ENCODE results near the gene VRK2. TPM values are rescaled to one million over a fixed set of nuclear protein-coding genes. Genes with fewer than 3 reads are reported as not detected.
A peak's percentile ranks its signal among the peaks of the same experiment; 100 is the strongest.

Gene VRK2
- total and polyA plus RNA-seq, 2 experiments from 2014 or later: 19.0 to 22.5 TPM

DNA sequence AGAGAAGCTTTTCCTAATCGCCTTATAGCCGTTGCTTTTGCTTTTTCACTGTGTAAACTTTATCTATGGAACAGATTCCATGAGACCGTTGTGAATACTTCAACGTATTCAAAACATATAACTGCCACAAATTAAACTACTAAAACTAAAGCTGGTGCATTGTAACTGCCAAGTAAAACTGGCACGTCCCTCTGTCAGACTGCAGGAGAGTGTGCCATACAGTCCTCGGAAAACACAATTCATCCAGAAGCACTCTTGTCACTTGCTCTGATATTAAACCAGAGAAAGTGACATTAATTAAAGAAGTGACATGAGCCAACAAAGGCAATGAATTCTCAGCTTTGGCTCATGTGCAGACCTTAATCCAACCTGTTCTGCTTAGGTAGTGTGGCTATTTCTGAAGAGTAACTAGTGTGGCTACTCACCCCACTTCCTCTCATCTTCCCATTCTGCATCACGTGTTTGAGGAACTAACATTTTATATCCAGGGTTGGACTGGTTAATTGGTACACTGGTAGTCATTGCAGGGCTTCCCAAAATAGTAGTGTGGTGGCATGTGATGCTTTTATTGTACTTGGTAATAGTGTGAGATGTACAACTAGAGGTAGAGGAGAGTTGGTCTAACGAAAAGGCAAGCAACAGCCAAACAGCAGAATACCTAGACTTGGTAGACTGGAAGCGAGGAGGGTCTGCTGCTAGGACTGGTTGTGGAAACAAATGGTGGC, 9.7 kb downstream of the VRK2 start (continued):
- TF ChIP-seq, protein P1, sequence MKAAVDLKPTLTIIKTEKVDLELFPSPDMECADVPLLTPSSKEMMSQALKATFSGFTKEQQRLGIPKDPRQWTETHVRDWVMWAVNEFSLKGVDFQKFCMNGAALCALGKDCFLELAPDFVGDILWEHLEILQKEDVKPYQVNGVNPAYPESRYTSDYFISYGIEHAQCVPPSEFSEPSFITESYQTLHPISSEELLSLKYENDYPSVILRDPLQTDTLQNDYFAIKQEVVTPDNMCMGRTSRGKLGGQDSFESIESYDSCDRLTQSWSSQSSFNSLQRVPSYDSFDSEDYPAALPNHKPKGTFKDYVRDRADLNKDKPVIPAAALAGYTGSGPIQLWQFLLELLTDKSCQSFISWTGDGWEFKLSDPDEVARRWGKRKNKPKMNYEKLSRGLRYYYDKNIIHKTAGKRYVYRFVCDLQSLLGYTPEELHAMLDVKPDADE (IDR thresholded peaks at IDR 0.05): no peak
- no peak for TF ChIP-seq EZH2 (IDR thresholded peaks at IDR 0.05; ENCODE audit: low read depth, unreplicated experiment)
- TF ChIP-seq, protein P2, sequence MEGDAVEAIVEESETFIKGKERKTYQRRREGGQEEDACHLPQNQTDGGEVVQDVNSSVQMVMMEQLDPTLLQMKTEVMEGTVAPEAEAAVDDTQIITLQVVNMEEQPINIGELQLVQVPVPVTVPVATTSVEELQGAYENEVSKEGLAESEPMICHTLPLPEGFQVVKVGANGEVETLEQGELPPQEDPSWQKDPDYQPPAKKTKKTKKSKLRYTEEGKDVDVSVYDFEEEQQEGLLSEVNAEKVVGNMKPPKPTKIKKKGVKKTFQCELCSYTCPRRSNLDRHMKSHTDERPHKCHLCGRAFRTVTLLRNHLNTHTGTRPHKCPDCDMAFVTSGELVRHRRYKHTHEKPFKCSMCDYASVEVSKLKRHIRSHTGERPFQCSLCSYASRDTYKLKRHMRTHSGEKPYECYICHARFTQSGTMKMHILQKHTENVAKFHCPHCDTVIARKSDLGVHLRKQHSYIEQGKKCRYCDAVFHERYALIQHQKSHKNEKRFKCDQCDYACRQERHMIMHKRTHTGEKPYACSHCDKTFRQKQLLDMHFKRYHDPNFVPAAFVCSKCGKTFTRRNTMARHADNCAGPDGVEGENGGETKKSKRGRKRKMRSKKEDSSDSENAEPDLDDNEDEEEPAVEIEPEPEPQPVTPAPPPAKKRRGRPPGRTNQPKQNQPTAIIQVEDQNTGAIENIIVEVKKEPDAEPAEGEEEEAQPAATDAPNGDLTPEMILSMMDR (conservative IDR thresholded peaks at IDR 0.05; ENCODE audit: low read depth in 2 of 2): no peak
- TF ChIP-seq JUNB (IDR thresholded peaks at IDR 0.05; ENCODE audit: unreplicated experiment): no peak
- no peak for TF ChIP-seq EZH2phosphoT487 (IDR thresholded peaks at IDR 0.05; ENCODE audit: unreplicated experiment)
- no peak for TF ChIP-seq ZNF114 (CRISPR knock-in tag; IDR thresholded peaks at IDR 0.05)
- TF ChIP-seq CREB1 (CRISPR knock-in tag; IDR thresholded peaks at IDR 0.05; ENCODE audit: low read depth): no peak
- TF ChIP-seq, protein P3, sequence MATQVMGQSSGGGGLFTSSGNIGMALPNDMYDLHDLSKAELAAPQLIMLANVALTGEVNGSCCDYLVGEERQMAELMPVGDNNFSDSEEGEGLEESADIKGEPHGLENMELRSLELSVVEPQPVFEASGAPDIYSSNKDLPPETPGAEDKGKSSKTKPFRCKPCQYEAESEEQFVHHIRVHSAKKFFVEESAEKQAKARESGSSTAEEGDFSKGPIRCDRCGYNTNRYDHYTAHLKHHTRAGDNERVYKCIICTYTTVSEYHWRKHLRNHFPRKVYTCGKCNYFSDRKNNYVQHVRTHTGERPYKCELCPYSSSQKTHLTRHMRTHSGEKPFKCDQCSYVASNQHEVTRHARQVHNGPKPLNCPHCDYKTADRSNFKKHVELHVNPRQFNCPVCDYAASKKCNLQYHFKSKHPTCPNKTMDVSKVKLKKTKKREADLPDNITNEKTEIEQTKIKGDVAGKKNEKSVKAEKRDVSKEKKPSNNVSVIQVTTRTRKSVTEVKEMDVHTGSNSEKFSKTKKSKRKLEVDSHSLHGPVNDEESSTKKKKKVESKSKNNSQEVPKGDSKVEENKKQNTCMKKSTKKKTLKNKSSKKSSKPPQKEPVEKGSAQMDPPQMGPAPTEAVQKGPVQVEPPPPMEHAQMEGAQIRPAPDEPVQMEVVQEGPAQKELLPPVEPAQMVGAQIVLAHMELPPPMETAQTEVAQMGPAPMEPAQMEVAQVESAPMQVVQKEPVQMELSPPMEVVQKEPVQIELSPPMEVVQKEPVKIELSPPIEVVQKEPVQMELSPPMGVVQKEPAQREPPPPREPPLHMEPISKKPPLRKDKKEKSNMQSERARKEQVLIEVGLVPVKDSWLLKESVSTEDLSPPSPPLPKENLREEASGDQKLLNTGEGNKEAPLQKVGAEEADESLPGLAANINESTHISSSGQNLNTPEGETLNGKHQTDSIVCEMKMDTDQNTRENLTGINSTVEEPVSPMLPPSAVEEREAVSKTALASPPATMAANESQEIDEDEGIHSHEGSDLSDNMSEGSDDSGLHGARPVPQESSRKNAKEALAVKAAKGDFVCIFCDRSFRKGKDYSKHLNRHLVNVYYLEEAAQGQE (IDR thresholded peaks at IDR 0.05; ENCODE audit: unreplicated experiment): no peak

DNA sequence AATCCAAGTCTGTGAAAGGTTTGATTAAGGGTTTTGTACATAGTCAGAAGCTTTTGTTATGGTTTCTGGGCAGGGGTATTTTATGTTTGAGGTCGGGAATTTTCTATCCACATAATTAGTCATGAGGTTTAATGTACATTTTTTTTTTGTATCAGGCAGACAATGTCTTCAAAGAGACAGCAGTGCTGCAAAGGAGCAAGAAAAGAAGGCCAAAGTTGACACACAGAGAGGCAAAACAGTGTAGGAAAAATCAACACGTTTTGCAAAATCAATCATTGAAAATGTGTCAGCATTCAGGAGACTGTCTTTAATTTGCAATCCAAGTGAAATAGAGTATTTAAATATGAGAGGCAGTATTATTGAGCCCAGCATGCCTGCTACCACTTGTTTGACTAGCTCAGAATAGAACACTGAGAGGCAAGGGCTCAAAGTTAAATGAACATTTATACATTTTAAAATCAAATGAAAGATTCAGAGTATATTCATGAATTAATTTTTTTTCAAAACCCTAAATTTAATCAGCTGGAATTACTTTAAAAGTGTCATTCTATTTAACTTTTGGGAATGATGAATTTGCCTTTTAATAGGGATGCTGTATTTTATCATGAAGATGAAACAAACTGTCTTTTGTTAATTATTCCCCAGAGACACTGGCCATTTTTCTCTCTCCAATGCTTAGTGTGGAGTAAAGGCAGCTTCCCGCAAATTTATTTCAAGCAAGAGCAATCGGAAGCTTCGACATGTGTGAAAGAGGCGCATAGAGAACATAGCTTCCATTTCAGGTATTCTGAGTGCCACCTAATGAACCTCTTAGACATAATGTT, 11.3 kb downstream of the VRK2 start:
- H3K4me3 ChIP-seq: peak overlapping the region; percentile 24; the same call in 1 of the 2 replicates
- Mint-ChIP-seq H3K27ac (peak overlapping the region; percentile 42; the same call in 1 of the 2 replicates), H3K9me3 (no peaks in the 10 kb centered on the region), H3K4me1 (peaks cover 37% of the 10 kb centered on the region), H3K36me3 (ENCODE audit: low read depth) (peaks cover 5% of the 10 kb centered on the region; the same call in 1 of the 3 replicates), H3K27me3 (ENCODE audit: insufficient read depth, low read depth, poor library complexity) (no peaks in the 10 kb centered on the region), H3K4me3 (peak overlapping the region; percentile 30; the same call in 2 of the 3 replicates)
- peaks cover 42% of the 10 kb centered on the region for H3K4me1 ChIP-seq (ENCODE audit: insufficient read depth)
- H3K27ac ChIP-seq (ENCODE audit: low read depth): no peak overlapping the region
- H3K9me2 ChIP-seq (ENCODE audit: insufficient read depth): no peaks in the 10 kb centered on the region
- ATAC-seq (peak; percentile 37; the same call in 1 of the 3 replicates), DNase-seq (ENCODE audit: low spot score) (no peak)
- H3K36me3 ChIP-seq (ENCODE audit: insufficient read depth): no peaks in the 10 kb centered on the region
- H3F3A ChIP-seq (replicated peaks; ENCODE audit: low read depth): no peaks in the 10 kb centered on the region
- H3K27me3 ChIP-seq (ENCODE audit: insufficient read depth): no peaks in the 10 kb centered on the region
- no peaks in the 10 kb centered on the region for H4K20me1 ChIP-seq (replicated peaks; ENCODE audit: insufficient read depth)
- H2AFZ ChIP-seq: no peak overlapping the region
- H3K79me2 ChIP-seq (replicated peaks; ENCODE audit: insufficient read depth): no peaks in the 10 kb centered on the region
- peak overlapping the region; percentile 58 for H3K4me2 ChIP-seq
- TF ChIP-seq ZNF331 (CRISPR knock-in tag; IDR thresholded peaks at IDR 0.05; ENCODE audit: low read depth): no peak
- TF ChIP-seq EZH2 (IDR thresholded peaks at IDR 0.05; ENCODE audit: low read depth, unreplicated experiment): no peak
- TF ChIP-seq JUNB (IDR thresholded peaks at IDR 0.05; ENCODE audit: unreplicated experiment): no peak
- TF ChIP-seq, protein P2 (conservative IDR thresholded peaks at IDR 0.05; ENCODE audit: low read depth in 2 of 2): no peak
- TF ChIP-seq ZNF114 (CRISPR knock-in tag; IDR thresholded peaks at IDR 0.05): no peak
- TF ChIP-seq POLR2AphosphoS5 (IDR thresholded peaks at IDR 0.05; ENCODE audit: low read depth): no peak
- TF ChIP-seq CREB1 (CRISPR knock-in tag; IDR thresholded peaks at IDR 0.05; ENCODE audit: low read depth): no peak
- TF ChIP-seq NANOG (IDR thresholded peaks at IDR 0.05; ENCODE audit: borderline replicate concordance): no peak
- no peak for TF ChIP-seq STAT1 (IDR thresholded peaks at IDR 0.05; ENCODE audit: unreplicated experiment)
- TF ChIP-seq, protein P1 (IDR thresholded peaks at IDR 0.05): no peak

All from GM23338 (cell line).